ENCODE results near the gene HMGCS1. TPM values are rescaled to one million over a fixed set of nuclear protein-coding genes. Genes with fewer than 3 reads are reported as not detected.

The HMGCS1 gene
- 10.4 and 14.8 TPM in 2 replicates for total RNA-seq (2014; rRNA removed; shearing (Covaris generic))
- 5.5 and 6.2 TPM in 2 replicates for polyA plus RNA-seq (2016; fragmentation: Nextera tagmentation; extraction: Ambion mirVana)

DNA sequence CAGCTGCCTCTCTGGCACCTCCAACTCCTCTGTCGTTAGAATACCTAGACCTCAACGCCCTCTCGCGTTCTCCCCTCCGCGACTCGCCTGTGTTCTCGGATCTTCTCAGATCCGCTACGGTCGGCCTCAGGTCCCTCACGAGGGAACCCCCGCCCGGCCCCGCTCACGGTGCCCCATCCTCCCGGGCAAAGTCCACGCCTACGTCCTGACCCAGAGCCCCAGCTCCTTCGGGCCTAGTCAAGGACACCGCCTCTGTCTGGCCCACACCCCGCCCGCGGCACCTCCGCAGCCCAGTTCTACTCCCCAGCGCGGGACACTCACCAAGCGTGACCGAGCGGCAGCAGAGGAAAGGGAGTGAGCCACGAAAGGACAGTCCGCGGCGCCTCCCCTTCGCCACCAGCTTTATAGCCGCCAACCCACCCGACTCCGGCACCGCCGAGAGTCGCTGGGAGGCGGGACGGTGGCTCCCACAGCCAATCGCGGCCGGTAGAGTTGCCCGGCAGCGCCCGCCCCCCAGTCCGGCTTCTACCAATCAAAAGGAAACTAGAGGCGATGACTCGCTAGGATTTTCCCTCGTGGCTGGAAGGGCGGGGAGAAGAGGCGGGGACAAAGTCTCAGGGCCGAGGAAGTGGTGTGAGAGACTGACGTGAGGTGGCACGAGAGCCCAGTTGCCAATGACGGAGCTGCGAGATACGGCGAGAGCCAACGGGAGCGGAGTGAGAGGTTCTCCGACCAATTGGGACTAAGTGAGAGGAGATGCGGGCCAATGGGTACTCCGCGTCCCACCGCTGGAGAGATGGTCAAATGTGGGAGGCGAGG, at the start of gene HMGCS1:
Gene HMGCS1 (minus strand): TSS at position 378 of the 819 bp plus-strand sequence. CDS start 14,447 bp downstream, outside the sequence.
- peak within 1 kb of the TSS; percentile 85 for H3K4me2 ChIP-seq (ENCODE audit: unreplicated experiment)
- H3K36me3 ChIP-seq (ENCODE audit: low read depth), result no peaks in the 10 kb centered on the region
- H3K9ac ChIP-seq, result peak within 1 kb of the TSS; percentile 92
- peak within 1 kb of the TSS; percentile 98 for H2AFZ ChIP-seq
- TF ChIP-seq EZH2 (IDR thresholded peaks at IDR 0.05; ENCODE audit: insufficient read depth, poor library complexity, severe bottlenecking) (no peak), EZH2phosphoT487 (IDR thresholded peaks at IDR 0.05; ENCODE audit: insufficient read depth, low read depth) (no peak)
- no peaks in the 10 kb centered on the region for H3K27me3 ChIP-seq (replicated peaks; ENCODE audit: insufficient read depth)
- in situ Hi-C loops (cut with MboI), result no loop called here
- H4K20me1 ChIP-seq (ENCODE audit: insufficient read depth), result no peaks in the 10 kb centered on the region
- H3F3A ChIP-seq (ENCODE audit: insufficient read depth), result peaks cover 6% of the 10 kb centered on the region; the same call in 1 of the 2 replicates
- H3K4me3 ChIP-seq, result peak within 1 kb of the TSS; percentile 88
- peaks cover 13% of the 10 kb centered on the region; the same call in 1 of the 2 replicates for H3K4me1 ChIP-seq (ENCODE audit: insufficient read depth)
- DNase-seq, result peak; percentile 99
- peaks cover 48% of the 10 kb centered on the region for H3K79me2 ChIP-seq (ENCODE audit: insufficient read depth)
- peak within 1 kb of the TSS; percentile 84 for H3K27ac ChIP-seq
- H3K9me2 ChIP-seq (ENCODE audit: insufficient read depth), result no peaks in the 10 kb centered on the region
- 1 to 2% methylated on average over 49 to 70 of the region's 70 CpGs for WGBS, 2 experiments (ENCODE audit: low coverage in 1 of 2, low lambda C conversion rate in 2 of 2, missing lambda C conversion rate in 2 of 2)
- no peaks in the 10 kb centered on the region for H3K9me3 ChIP-seq (ENCODE audit: low read depth)

DNA sequence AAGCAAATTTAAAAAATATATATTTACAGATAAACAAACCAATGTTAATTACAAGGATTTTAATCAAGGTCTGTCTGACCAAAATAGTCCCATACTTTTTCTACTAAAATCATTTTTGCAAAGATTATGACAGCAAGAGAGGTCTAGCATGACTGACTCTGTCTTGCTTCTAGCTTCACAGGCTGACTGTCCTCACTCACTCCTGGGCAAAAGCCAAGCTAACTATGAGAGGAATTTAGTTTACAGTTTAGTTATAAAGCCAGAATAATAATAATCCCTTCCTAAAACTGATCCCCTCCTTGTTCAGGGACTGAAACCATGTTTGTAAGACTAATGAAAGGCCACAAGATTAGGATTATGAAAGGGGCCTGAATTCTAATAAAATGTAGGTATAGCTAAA, 45.5 kb upstream of the HMGCS1 start:
- H3F3A ChIP-seq (ENCODE audit: insufficient read depth), result no peaks in the 10 kb centered on the region
- H2AFZ ChIP-seq, result no peak overlapping the region
- no peak for DNase-seq
- H3K4me2 ChIP-seq (ENCODE audit: unreplicated experiment), result no peak overlapping the region
- no peaks in the 10 kb centered on the region for H3K79me2 ChIP-seq (ENCODE audit: insufficient read depth)
- H3K9me3 ChIP-seq (ENCODE audit: low read depth), result no peaks in the 10 kb centered on the region
- H3K36me3 ChIP-seq (ENCODE audit: low read depth), result no peaks in the 10 kb centered on the region
- no peaks in the 10 kb centered on the region for H3K9me2 ChIP-seq (ENCODE audit: insufficient read depth)
- H4K20me1 ChIP-seq (ENCODE audit: insufficient read depth), result no peaks in the 10 kb centered on the region
- in situ Hi-C loops (cut with MboI), result no loop called here
- no peak for TF ChIP-seq EZH2phosphoT487 (IDR thresholded peaks at IDR 0.05; ENCODE audit: insufficient read depth, low read depth)
- TF ChIP-seq EZH2 (IDR thresholded peaks at IDR 0.05; ENCODE audit: insufficient read depth, poor library complexity, severe bottlenecking), result no peak
- no peak overlapping the region for H3K4me3 ChIP-seq
- H3K27ac ChIP-seq, result no peak overlapping the region
- no peaks in the 10 kb centered on the region for H3K27me3 ChIP-seq (replicated peaks; ENCODE audit: insufficient read depth)
- H3K9ac ChIP-seq, result no peak overlapping the region
- H3K4me1 ChIP-seq (ENCODE audit: insufficient read depth), result no peaks in the 10 kb centered on the region

DNA sequence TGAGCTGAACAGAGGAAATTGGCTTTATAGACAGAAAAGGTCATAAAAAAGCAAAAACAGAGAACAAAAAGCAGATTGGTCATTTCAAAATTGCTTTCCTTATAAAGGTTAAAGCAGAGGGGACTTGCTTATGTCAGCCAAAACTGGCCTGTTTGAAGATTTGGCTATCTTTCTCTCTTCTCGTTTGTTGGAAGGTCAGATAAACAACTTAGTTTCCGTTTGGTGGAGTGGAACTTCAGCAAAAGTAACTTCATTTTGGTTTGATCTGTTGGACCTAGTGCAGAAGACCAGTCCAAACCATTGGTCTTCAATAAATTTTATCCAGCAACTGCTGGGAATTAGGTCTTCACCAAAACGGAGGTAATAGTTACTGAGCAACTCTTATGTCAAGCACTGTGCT, 45.1 kb upstream of the HMGCS1 start:
- no peak overlapping the region for H3K27ac ChIP-seq
- in situ Hi-C loops (cut with MboI), result no loop called here
- H3K36me3 ChIP-seq (ENCODE audit: low read depth), result no peaks in the 10 kb centered on the region
- H3K9ac ChIP-seq, result no peak overlapping the region
- H3K9me2 ChIP-seq (ENCODE audit: insufficient read depth), result no peaks in the 10 kb centered on the region
- H3K9me3 ChIP-seq (ENCODE audit: low read depth), result no peaks in the 10 kb centered on the region
- no peaks in the 10 kb centered on the region for H3K27me3 ChIP-seq (replicated peaks; ENCODE audit: insufficient read depth)
- H4K20me1 ChIP-seq (ENCODE audit: insufficient read depth), result no peaks in the 10 kb centered on the region
- H3K4me2 ChIP-seq (ENCODE audit: unreplicated experiment), result no peak overlapping the region
- H3K4me1 ChIP-seq (ENCODE audit: insufficient read depth), result no peaks in the 10 kb centered on the region
- no peaks in the 10 kb centered on the region for H3K79me2 ChIP-seq (ENCODE audit: insufficient read depth)
- no peaks in the 10 kb centered on the region for H3F3A ChIP-seq (ENCODE audit: insufficient read depth)
- H2AFZ ChIP-seq, result no peak overlapping the region
- 17 to 27% methylated on average over 3 of the region's 3 CpGs for WGBS, 2 experiments (ENCODE audit: low coverage in 1 of 2, low lambda C conversion rate in 2 of 2, missing lambda C conversion rate in 2 of 2)
- no peak overlapping the region for H3K4me3 ChIP-seq
- DNase-seq, result no peak
- TF ChIP-seq EZH2phosphoT487 (IDR thresholded peaks at IDR 0.05; ENCODE audit: insufficient read depth, low read depth) (no peak), EZH2 (IDR thresholded peaks at IDR 0.05; ENCODE audit: insufficient read depth, poor library complexity, severe bottlenecking) (no peak)

DNA sequence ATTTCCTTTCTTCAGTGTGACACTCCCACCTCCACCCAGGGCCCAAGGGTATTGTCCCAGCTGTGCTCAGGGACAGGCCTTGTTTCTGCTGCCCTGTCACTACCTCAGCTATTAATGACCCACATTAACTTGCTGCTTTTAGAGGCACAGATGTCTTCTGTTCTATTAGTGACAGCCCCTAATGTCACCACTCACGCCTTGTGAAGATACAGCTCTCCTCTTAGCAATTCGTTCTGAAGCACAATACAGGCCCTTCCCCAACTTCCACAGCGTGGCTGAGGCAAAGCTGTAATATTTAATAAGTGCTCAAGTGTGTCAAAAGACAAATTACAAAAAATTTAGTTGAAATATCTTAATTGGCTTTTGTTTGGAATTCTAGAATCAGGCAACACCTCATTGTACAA, 44.7 kb upstream of the HMGCS1 start:
- no peaks in the 10 kb centered on the region for H3K36me3 ChIP-seq (ENCODE audit: low read depth)
- H2AFZ ChIP-seq, result no peak overlapping the region
- no peak for TF ChIP-seq EZH2phosphoT487 (IDR thresholded peaks at IDR 0.05; ENCODE audit: insufficient read depth, low read depth)
- TF ChIP-seq EZH2 (IDR thresholded peaks at IDR 0.05; ENCODE audit: insufficient read depth, poor library complexity, severe bottlenecking), result no peak

More for the DNA sequence above, 44.7 kb upstream of the HMGCS1 start:
- Histone ChIP-seq H3K4me3 (no peak overlapping the region), H3F3A (ENCODE audit: insufficient read depth) (no peaks in the 10 kb centered on the region), H3K4me2 (ENCODE audit: unreplicated experiment) (no peak overlapping the region), H3K4me1 (ENCODE audit: insufficient read depth) (no peaks in the 10 kb centered on the region), H4K20me1 (ENCODE audit: insufficient read depth) (no peaks in the 10 kb centered on the region), H3K27ac (no peak overlapping the region), H3K9me3 (ENCODE audit: low read depth) (no peaks in the 10 kb centered on the region), H3K27me3 (replicated peaks; ENCODE audit: insufficient read depth) (no peaks in the 10 kb centered on the region), H3K9me2 (ENCODE audit: insufficient read depth) (no peaks in the 10 kb centered on the region), H3K79me2 (ENCODE audit: insufficient read depth) (no peaks in the 10 kb centered on the region), H3K9ac (no peak overlapping the region)
- DNase-seq, result no peak
- in situ Hi-C loops (cut with MboI), result no loop called here
- 13 to 14% methylated on average over 3 of the region's 3 CpGs for WGBS, 2 experiments (ENCODE audit: low coverage in 1 of 2, low lambda C conversion rate in 2 of 2, missing lambda C conversion rate in 2 of 2)

Measured in GM23248 (cell line).